Frontal cortex (tissue), 4 donors: ENCODE data around the gene CCDC146. TPM values are rescaled to one million over a fixed set of nuclear protein-coding genes. Genes with fewer than 3 reads are reported as not detected.
"Not testable (repeated sequence)": the region's sequence is repeated elsewhere in the genome, so short reads cannot be mapped to it uniquely, and the experiment has no call there.

ENCODE experiments used
- DNase-seq, 2 donors: peaks; one replicate each; pipeline ENCODE4 v3.0.0; 2012; ENCODE audit warnings: low spot score in 2 of 2
- FAIRE-seq: peaks from 2 replicates; lab custom pipeline; 2012; peaks lifted over from hg19 to GRCh38; lab: Jason Lieb, UNC
- total RNA-seq: library from RNA; depleted of rRNA; stranded (reverse); fragments of >200 nt; gene quantifications from one replicate; pipeline ENCODE4 v1.2.3, GENCODE V29; 2014
- donor health status: control.
- donor health status: control.
- donor health status: control.

CCDC146 gene
- total RNA-seq, 1 donor from 2014 or later: 15.9 TPM

- DNase-seq (no peak), FAIRE-seq (no peak)
Observed at GRCh38 chr7:77271766-77272165, 149.4 kb downstream of the CCDC146 start.

GRCh38 chr7:77275663-77276062 lies 153.2 kb downstream of the CCDC146 start:
- DNase-seq, FAIRE-seq: not testable (repeated sequence)

DNA sequence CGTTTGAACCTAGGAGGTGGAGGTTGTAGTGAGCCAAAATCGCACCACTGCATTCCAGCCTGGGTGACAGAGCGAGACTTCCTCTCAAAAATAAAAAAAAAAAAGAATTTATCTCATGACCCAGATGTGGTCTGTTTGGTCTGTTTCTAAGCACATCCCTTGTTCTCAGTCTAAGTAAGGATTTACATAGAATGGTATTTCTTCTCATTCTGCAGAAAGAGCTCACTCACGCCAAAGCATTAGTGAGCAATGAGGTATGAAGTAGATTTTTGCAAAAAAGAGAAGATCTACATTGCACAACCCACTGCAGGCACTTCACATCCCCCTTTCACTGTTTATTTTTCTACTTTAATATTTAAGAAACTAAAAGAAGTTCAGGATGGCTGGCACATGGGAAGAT lies 153.7 kb downstream of the CCDC146 start:
- FAIRE-seq (no peak), DNase-seq (no peak)

- FAIRE-seq (no peak), DNase-seq (no peak)
Observed at GRCh38 chr7:77281780-77282478, 159.5 kb downstream of the CCDC146 start.

DNA sequence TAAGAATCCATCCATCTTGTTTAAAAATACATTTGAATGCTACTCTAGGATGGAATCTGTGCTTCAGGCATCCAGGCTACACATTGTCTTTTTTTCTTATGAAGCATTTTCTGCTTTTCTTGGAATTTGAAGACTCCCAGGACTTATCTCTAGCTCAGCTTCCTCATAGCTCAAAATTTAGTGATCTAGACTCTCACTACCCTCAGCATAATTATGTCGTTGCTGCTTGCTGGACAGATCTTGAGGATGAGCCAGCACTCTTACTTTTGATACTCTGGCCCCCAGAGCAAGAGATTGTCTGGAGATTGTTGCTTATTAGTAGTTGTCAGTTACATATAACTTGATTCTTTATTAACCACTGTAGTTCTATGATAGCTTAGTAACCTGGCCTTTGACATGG lies 160.5 kb downstream of the CCDC146 start:
- no peak for FAIRE-seq

GRCh38 chr7:77284005-77284404 lies 161.6 kb downstream of the CCDC146 start:
- DNase-seq (no peak), FAIRE-seq (no peak)

More for the DNA sequence above, 160.5 kb downstream of the CCDC146 start:
- DNase-seq: no peak

- DNase-seq (no peak), FAIRE-seq (no peak)
Observed at GRCh38 chr7:77284616-77285015, 162.2 kb downstream of the CCDC146 start.

DNA sequence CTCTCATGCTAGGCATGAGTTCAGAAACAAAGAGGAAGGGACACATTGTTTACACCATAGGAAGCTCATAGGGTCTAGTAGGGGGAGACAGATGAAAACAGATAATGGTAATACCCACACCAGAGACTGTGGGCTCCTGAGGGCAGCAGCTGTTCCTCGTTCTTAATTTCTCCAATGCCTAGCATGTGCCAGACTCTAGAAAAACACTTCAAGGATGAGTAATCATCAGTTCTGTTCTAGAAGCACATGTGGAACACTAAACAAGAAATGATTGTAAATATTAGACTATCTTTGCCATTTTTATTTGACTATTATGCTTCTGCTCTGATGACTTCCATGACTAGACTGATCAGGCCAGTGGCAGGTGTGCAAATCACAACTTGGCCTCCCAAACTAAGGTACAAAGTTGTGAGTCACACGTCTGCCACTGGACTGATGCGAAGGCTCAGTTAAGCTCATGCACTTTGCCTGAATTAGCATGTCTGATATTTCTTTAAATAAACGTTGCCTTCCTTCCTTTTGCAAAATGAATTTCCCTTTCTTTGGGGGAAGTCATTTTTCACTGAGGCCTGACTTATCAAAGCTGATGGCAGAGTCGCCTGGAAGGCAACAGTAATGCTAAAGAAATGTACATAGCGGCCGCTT lies 166.4 kb downstream of the CCDC146 start:
- no peak for FAIRE-seq

GRCh38 chr7:77289387-77289786 lies 167.0 kb downstream of the CCDC146 start:
- no peak for FAIRE-seq
- no peak for DNase-seq

More for the DNA sequence above, 166.4 kb downstream of the CCDC146 start:
- no peak for DNase-seq

GRCh38 chr7:77290425-77290824 lies 168.0 kb downstream of the CCDC146 start:
- no peak for DNase-seq
- no peak for FAIRE-seq

- FAIRE-seq (no peak), DNase-seq (no peak)
Observed at GRCh38 chr7:77293046-77293445, 170.6 kb downstream of the CCDC146 start.

DNA sequence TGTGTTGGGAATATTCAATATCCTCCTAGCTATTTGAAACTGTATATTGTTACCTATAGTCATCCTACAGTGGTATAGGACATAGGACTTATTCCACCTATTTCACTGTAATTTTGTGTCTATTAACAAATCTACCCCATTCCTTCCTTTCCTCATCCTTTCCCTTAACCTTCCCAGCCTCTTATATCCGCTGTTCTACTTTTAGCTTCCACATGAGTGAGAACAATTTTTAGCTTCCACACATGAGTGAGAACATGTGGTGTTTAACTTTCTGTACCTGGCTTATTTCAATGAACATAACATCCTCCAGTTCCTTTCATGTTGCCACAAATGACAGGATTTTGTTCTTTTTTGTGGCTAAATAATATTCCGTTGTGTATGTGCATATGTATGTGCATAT lies 173.1 kb downstream of the CCDC146 start:
- no peak for DNase-seq
- no peak for FAIRE-seq

- DNase-seq (no peak), FAIRE-seq (no peak)
Observed at GRCh38 chr7:77306231-77307067, 184.0 kb downstream of the CCDC146 start.

- FAIRE-seq (no peak), DNase-seq (no peak)
Observed at GRCh38 chr7:77308792-77309191, 186.4 kb downstream of the CCDC146 start.

DNA sequence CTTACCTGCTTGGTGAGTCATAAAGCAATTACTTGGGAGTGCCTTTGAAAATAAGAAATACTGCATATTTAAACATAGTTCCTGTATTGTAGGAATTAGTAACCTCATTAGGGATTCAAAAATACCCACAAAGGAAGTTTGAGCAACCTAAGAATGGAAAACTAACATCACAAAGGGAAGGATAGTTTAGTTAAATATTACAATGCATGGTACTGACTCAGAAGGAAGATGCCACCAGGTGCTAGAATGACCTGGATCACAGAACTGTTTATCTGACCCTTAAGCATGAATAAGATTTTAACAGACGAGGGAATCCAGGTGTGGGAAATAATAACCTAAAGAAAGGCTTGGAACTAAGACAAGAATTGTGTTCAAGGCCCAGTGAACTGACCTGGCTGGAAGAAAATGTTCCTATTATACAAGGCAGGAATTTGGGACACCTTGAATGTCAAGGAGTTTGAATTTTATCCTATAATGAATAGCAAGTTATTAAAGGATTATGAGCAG lies 187.4 kb downstream of the CCDC146 start:
- FAIRE-seq (no peak), DNase-seq (no peak)

DNA sequence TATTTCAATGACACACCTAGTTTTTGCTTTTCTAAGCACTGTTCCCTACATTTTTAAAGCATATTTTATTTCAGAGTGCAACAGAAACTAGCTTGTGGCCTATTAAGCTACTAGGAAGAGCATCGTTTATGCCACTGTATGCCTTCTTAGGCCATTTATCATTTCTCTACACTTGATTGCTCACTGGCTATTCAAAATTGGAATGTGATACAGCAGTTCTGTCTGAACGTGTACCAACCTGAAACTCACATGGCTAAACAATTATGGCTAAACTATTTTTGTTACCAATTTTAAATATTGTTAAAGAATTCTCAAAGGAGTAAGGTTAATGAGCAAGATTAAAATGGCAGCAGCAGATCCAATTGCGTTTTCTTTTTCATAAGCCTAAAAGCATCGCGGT lies 188.6 kb downstream of the CCDC146 start:
- FAIRE-seq: no peak
- no peak for DNase-seq

DNA sequence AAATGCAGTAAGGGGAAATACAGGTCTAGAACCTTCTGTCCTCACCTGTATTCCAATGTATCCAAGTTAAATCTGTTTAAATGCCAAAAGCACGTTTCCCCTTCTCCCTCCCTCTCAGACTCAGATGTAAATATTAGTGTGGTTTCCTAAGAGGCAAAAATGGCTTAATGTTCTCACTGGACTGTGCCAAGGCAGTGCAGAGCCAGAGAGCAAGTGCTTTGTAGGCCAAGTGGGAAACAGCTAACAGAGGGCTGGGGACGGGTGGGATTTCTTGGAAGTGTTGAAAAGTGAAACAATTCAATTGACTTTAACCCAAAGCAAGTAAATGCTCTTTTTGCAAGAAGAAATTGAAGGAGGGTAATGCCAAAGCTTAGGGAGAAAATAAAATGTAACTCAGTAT lies 190.7 kb downstream of the CCDC146 start:
- FAIRE-seq: no peak
- no peak for DNase-seq

DNA sequence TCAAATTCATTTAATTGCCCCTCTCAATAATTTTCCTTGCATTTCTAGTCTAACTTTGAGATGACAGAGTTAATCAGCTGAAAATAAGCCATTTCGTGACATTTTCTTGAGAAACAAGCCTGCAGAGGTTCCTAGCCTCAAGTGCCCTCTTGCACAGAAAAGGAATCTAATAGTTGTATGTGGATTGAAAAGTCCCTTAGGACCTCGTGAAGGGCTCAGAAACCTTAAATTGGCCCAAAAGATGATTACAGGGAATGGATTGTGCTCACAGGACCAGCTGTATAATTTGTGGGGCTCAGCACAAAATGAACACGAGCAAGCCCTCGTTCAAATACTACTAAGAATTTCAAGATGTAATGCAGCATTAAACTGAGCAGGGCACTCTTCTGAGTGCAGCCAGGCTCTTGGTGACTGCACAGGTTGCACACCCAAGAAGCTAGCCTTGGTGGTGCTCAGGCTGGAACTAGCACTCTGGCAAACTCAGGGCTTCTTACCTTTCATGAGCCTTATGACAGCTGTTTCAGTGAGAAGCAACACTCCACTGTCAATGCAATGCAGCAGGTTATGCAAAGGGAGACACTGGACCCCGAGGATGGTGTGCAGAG lies 191.6 kb downstream of the CCDC146 start:
- DNase-seq (no peak), FAIRE-seq (no peak)

GRCh38 chr7:77315182-77315591 lies 192.8 kb downstream of the CCDC146 start:
- DNase-seq (no peak), FAIRE-seq (no peak)
